Bone marrow (tissue), 2 donors: ENCODE results near the gene WDR87.

ENCODE experiments used
- DNase-seq, 2 donors: peaks; one replicate each; lab custom pipeline; 2025; lab: John Stamatoyannopoulos, UW

The WDR87 gene

GRCh38 chr19:37905946-37906868 is at the start of gene WDR87:
Gene WDR87, minus strand, starts transcription at chr19:37906594. Its CDS starts 8,355 bp downstream, at chr19:37898239.
- no peak for DNase-seq

- DNase-seq = no peak
Observed at GRCh38 chr19:37955986-37956385, 49.6 kb upstream of the WDR87 start.

- DNase-seq = no peak
Observed at GRCh38 chr19:37954421-37954874, 48.1 kb upstream of the WDR87 start.

GRCh38 chr19:37953918-37954303 is 47.5 kb upstream of the WDR87 start:
- no peak for DNase-seq

GRCh38 chr19:37953171-37953917 is 47.0 kb upstream of the WDR87 start:
- DNase-seq = no peak

- no peak for DNase-seq
Observed at GRCh38 chr19:37951816-37952210, 45.4 kb upstream of the WDR87 start.

- DNase-seq = no peak
Observed at GRCh38 chr19:37950471-37951175, 44.2 kb upstream of the WDR87 start.

- no peak for DNase-seq
Observed at GRCh38 chr19:37948362-37948761, 42.0 kb upstream of the WDR87 start.

GRCh38 chr19:37947778-37948177 is 41.4 kb upstream of the WDR87 start:
- no peak for DNase-seq

- no peak for DNase-seq
Observed at GRCh38 chr19:37946132-37946531, 39.7 kb upstream of the WDR87 start.

- DNase-seq = no peak
Observed at GRCh38 chr19:37943480-37943879, 37.1 kb upstream of the WDR87 start.

- DNase-seq = no peak
Observed at GRCh38 chr19:37942516-37942902, 36.1 kb upstream of the WDR87 start.

- no peak for DNase-seq
Observed at GRCh38 chr19:37941782-37942515, 35.6 kb upstream of the WDR87 start.

- DNase-seq = no peak
Observed at GRCh38 chr19:37938353-37938752, 32.0 kb upstream of the WDR87 start.

GRCh38 chr19:37936886-37937285 is 30.5 kb upstream of the WDR87 start:
- no peak for DNase-seq

GRCh38 chr19:37936166-37936565 is 29.8 kb upstream of the WDR87 start:
- DNase-seq = no peak

- DNase-seq = no peak
Observed at GRCh38 chr19:37935341-37935740, 28.9 kb upstream of the WDR87 start.

GRCh38 chr19:37933937-37934358 is 27.6 kb upstream of the WDR87 start:
- no peak for DNase-seq

GRCh38 chr19:37932985-37933936 is 26.9 kb upstream of the WDR87 start:
- DNase-seq = no peak

GRCh38 chr19:37931881-37932655 is 25.7 kb upstream of the WDR87 start:
- peak; percentile 32 to 36 for DNase-seq
